ENCODE results near the gene RALGDS. TPM values are rescaled to one million over a fixed set of nuclear protein-coding genes. Genes with fewer than 3 reads are reported as not detected.

RALGDS gene
- total and polyA plus RNA-seq, 2 of the 13 experiments (the other 11 are each of a cell fraction or from before 2014, with no cell fraction given): 12.9 to 25.5 TPM

DNA sequence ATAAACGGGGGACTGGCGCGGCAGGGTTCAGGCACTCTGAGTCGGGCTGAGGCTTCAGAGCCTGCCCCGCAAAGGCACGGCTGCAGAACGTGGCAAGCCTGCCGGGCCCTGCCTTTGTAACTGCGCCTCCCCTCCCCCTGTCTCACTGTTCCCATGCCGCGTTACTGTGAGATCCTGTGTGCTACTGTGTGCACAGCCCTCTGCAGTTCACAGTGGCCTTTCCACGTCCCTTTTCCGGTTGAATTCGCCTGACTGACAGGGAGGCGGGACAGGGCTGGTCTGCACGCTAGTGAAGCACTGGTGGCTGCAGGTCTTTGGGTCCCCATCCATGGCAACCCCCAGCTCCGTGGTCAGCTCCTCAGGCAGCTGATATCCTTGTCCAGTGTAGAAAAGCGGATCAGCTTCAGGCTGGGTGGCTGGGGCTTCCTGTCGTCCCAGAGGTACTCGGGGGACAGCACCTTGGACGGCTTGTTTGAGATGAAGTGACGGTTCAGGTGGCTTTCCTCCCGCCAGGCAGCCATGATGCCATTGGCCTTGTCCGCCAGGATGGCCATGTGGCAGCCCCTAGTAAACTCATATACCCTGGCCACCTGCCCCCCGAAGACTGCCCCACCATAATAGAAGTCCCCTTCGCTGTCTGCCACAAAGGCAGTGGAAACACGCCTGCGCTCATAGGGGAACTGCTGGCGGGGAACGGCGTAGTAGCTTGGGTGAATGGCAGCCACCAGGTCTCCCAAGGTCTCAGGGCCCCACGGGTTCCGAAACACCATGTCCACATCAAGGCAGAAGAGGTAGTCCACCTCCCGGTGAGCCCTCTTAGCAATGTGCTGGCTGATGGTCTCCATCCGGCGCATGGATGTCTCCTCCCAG lies 32.4 kb upstream of the RALGDS start (continued):
- TF ChIP-seq DRAP1 (CRISPR knock-in tag; IDR thresholded peaks at IDR 0.05) (peak; percentile 28; the same call in 1 of the 2 replicates), DMAP1 (CRISPR knock-in tag; IDR thresholded peaks at IDR 0.05) (peak; percentile 73; the same call in 1 of the 2 replicates), MTA3 (CRISPR knock-in tag; IDR thresholded peaks at IDR 0.05) (no peak), ZBTB14 (CRISPR knock-in tag; IDR thresholded peaks at IDR 0.05) (peak; percentile 49), ZNF549 (CRISPR knock-in tag; IDR thresholded peaks at IDR 0.05) (no peak), ZNF687 (CRISPR knock-in tag; IDR thresholded peaks at IDR 0.05) (peak; percentile 77), CTCF (CRISPR knock-in tag; IDR thresholded peaks at IDR 0.05) (peak; percentile 28; the same call in 1 of the 2 replicates), TCF12 (IDR thresholded peaks at IDR 0.05) (no peak), TCF12 (CRISPR knock-in tag; IDR thresholded peaks at IDR 0.05) (no peak), ZMAT3 (CRISPR knock-in tag; conservative IDR thresholded peaks at IDR 0.05) (no peak), ZNF768 (CRISPR knock-in tag; IDR thresholded peaks at IDR 0.05) (peak; percentile 62; the same call in 1 of the 2 replicates), GATAD1 (CRISPR knock-in tag; IDR thresholded peaks at IDR 0.05) (peak; percentile 43; the same call in 1 of the 2 replicates), ZBTB7B (CRISPR knock-in tag; IDR thresholded peaks at IDR 0.05) (no peak), ZFX (CRISPR knock-in tag; IDR thresholded peaks at IDR 0.05; ENCODE audit: low read depth) (peak; percentile 65), PHF8 (CRISPR knock-in tag; IDR thresholded peaks at IDR 0.05) (0 out of 2 replicates have a peak, but pooled peaks have one; percentile 50), ZNF703 (CRISPR knock-in tag; IDR thresholded peaks at IDR 0.05; ENCODE audit: borderline replicate concordance) (no peak), ZNF563 (CRISPR knock-in tag; IDR thresholded peaks at IDR 0.05) (no peak), TAF1 (CRISPR knock-in tag; IDR thresholded peaks at IDR 0.05) (peak; percentile 30; the same call in 1 of the 2 replicates)
- TF ChIP-seq, protein P1, sequence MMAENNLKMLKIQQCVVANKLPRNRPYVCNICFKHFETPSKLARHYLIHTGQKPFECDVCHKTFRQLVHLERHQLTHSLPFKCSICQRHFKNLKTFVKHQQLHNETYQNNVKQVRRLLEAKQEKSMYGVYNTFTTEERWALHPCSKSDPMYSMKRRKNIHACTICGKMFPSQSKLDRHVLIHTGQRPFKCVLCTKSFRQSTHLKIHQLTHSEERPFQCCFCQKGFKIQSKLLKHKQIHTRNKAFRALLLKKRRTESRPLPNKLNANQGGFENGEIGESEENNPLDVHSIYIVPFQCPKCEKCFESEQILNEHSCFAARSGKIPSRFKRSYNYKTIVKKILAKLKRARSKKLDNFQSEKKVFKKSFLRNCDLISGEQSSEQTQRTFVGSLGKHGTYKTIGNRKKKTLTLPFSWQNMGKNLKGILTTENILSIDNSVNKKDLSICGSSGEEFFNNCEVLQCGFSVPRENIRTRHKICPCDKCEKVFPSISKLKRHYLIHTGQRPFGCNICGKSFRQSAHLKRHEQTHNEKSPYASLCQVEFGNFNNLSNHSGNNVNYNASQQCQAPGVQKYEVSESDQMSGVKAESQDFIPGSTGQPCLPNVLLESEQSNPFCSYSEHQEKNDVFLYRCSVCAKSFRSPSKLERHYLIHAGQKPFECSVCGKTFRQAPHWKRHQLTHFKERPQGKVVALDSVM (CRISPR knock-in tag; IDR thresholded peaks at IDR 0.05): no peak
